Suppressor macrophage treated with lipopolysaccharide for 1 hour (primary cell): ENCODE measurements around the gene PSAT1.

Experiments
- DNase-seq, 3 donors: peaks; one replicate each; pipeline ENCODE4 v3.0.0-alpha.2; 2020 to 2022

PSAT1 gene

GRCh38 chr9:78292716-78293497, 4.0 kb upstream of the PSAT1 start:
- DNase-seq, result no peak

- DNase-seq, result peak; percentile 19 to 37 (median 22)
Observed at GRCh38 chr9:78294290-78295176, 2.4 kb upstream of the PSAT1 start.

DNA sequence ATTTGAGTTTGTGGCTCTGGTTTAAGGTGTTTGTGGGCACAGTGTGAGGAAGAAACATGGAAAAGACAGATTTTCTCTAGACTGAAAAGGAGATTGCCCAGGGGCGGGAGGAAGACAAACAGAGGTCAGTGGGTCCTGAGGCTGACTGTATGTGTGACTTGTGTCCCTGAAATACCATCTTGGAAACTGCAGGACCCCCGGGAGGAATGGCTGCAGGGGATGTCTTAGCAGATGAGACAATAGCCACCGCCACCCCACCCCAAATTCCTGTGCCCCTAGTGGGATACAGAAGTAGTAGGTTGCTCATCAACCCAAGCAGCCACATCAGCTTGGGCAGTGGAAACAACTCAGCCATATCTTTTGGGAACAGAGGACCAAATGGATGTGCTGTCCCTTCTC, 1.7 kb upstream of the PSAT1 start:
- no peak for DNase-seq

- no peak for DNase-seq
Observed at GRCh38 chr9:78295731-78296130, 1.2 kb upstream of the PSAT1 start.

GRCh38 chr9:78296201-78296892, 578 bp upstream of the PSAT1 start:
- DNase-seq, result peak in 1 of 3 donors; percentile 7

- peak; percentile 27 to 52 (median 42) for DNase-seq
Observed at GRCh38 chr9:78297672-78297961, 692 bp downstream of the PSAT1 start.

DNA sequence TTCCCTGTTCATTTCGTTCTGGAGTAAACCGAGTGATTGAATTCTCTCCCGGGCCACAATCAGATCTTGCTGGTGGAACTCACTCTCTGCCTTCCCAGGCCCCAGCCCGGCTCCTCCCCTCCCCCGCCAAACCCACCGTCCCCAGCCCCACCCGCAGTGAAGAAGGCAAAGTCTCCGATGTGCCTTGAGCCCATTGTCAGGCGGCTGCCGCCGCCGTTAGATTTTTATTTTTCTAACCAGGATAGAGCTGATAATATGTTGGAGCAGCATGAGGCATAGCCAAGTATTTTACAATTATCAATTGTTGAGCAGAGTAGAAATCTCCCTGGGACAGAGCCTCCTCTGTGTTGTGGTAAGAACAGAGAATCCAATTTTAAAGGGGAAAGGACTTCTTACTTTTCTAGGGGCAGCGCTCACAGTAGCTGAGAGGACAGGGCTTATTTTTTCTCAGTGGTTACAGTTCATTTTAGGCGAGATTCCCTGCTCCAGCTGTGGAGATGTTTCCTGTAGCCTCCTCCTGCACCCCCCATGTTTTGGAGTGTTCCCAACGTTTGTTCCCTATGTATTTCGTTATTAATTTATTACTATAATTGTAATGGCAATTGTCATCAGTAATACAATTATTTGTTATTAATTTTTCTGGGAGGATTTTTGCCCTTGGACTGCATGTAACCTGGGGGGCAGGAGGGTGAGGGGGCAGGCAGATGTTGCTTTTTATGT, 1.3 kb downstream of the PSAT1 start:
- peak in 2 of 3 donors; percentile 7 to 10 for DNase-seq

DNA sequence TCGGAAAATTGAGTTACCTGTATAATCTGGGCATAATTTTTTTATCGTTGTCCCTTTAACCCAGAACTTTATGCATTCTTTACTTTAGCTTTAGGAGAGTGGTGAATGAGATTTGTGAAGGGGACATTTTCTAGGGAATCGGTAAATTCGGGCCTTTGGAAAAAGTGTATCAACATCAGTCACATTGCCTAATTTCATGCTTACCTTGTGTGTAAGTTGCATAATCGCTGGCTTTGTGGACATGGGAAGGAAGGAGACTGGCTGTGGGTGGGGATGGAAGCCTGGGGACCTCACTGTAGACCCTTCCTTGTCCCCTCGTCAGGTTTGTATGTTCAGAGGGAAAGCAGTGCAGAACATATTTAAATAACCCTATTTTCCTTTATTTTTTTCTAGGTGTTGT, 3.3 kb downstream of the PSAT1 start:
- DNase-seq, result no peak

DNA sequence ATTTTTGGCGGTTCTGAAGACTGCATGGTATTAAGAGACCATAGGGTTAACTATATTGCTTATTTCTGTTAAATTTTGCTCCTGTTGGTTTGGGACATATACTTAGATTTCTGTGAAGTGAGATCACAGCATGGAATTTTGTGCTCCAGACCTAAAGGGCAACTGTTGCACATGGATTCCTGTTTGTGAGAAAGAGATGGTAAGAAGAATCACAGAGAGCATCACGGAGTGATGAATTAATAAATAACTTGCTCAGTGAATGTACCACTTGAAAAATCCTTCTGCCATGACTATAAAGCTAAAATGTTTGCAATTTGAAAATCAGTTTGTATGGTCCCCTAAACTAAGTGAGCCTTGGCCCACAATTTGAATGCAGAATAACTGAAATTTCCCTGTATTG, 4.5 kb downstream of the PSAT1 start:
- no peak for DNase-seq

- DNase-seq, result no peak
Observed at GRCh38 chr9:78303377-78304062, 6.6 kb downstream of the PSAT1 start.

GRCh38 chr9:78304357-78304756, 7.4 kb downstream of the PSAT1 start:
- DNase-seq, result peak in 1 of 3 donors; percentile 5

GRCh38 chr9:78306222-78307076, 9.5 kb downstream of the PSAT1 start:
- no peak for DNase-seq

- DNase-seq, result no peak
Observed at GRCh38 chr9:78307360-78307759, 10.4 kb downstream of the PSAT1 start.

DNA sequence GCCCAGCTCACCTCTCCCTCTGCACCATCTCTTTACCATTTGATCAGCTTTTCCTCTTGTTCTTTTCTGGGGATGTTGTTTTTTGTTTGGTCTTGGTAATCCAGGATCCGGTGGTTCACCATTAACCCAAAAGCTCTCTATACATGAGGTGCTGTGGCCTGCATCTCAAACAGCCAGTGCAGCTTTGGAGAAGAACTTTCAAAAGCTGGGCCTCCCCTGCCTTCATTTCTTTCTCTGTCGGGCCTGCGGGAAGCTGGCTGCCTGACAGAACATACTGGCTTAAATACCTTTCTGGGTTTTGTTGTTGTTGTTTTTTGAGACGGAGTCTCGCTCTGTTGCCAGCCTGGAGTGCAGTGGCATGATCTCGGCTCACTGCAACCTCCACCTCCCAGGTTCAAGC, 12.1 kb downstream of the PSAT1 start:
- no peak for DNase-seq

GRCh38 chr9:78311075-78311474, 14.2 kb downstream of the PSAT1 start:
- no peak for DNase-seq

GRCh38 chr9:78311886-78312524, 15.1 kb downstream of the PSAT1 start:
- DNase-seq, result no peak

DNA sequence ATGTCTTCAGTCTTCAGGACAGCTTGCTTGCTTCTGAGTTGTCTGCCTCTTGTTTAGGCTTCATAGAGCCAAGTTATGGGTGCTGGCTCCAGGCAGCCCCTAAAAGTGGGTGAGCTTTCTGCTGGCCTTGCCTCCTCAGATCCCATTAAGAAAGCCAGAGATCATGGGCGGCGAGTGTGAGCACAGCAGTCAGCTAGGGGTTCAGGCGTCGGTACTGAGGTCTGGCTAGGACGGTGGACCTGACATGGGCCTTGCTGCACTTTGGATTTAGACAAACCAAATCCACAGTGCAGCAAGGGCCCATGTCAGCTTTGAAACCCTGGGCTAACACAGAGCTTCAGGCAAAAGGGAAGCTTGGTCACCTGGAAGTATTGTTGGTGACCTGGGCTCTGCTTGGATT, 17.6 kb downstream of the PSAT1 start:
- DNase-seq, result no peak

DNA sequence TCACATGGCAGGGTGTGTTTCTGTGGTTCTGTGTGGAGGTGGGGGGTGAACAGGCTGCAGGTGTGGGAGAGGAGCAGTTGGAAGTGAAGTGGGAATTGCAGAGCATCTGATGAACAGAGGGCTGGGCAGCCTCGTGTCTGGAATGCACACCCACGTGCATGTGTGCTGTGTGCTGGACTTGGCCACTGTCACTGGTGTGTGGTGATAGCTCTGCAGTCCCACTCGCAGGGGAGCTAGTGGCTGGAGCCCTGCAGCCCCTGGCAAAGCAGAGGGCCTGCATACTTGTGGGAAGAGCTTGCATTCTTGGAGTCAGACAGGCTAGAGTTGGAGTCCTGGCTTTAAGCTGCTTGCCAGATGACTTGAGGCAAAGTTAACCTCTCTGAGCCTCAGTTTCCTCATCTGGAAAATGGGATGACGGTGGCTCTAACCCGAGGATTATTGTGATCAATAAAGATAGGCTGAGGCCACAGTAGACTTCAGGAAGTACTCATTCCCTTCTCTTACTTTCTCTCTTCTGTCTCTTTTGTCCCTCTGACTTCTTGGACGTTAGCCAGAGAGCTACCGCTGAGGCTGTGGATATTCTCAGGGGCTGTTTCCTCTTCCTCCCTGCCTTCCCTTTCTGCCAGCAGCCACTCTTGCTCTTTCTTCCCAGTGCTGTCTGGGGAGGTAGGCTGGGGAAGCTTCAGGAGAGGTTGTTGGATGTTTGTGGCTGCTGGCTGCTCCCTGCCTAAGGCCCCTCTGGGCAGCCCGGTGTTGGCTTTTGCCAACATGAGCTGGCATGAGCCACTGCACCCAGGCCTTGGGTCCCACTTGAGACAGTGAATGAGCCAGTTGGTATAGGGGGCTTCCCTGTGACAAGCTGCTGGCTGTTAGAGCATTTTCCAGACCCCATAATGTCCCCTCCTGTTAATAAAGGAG, 18.3 kb downstream of the PSAT1 start:
- peak in 2 of 3 donors; percentile 3 to 17 for DNase-seq

DNA sequence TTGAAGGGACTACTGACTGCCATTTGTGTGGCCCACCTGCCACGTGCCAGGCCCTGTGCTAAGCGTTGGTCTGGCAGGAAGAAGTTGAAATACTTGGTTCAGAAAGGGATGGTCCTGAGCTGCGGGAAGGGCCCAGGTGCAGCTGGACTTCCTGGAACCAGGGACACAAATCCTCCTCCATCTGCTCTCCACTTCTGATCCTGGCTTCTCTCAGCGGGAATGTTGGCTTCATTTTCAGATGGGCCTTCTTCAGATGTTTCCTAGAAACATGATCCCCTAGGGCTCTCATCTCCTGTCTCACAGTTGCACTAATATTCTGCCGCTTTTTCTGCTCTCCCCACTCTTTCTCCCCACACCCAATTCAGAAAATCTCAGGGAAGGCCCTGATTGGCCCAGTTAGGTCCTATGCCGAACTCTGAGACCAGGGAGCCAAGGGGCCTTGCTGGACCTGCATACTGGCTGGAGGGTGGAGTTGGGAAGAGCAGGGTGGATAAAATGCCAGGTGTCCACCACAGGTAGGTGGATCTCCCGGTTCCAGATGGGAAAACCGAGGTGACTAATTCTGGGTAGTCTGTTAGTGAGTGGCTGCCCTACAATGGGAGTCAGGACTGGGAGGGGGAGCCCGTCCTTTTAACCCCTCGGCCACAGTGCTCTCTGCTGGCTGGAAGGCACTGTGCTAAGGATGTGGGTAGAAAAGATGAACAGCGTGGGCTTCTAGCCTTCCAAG, 19.4 kb downstream of the PSAT1 start:
- DNase-seq, result no peak
